K562 (cell line): ENCODE results near the gene TRAP1. TPM values are rescaled to one million over a fixed set of nuclear protein-coding genes. Genes with fewer than 3 reads are reported as not detected.

ENCODE experiments used
- BHLHE40 ChIP-seq: IDR thresholded peaks from 2 replicates; pipeline ENCODE4 v1.6.1; 2011; ENCODE audit warnings: low read length, improper control_type of control experiment
- BRCA1 ChIP-seq, 2 experiments: fragments of 450-650 bp in 1 of 2; sonication (generic) in 1 of 2; formaldehyde crosslinking in 1 of 2; IDR thresholded peaks; 2 replicates each; pipeline versions ENCODE4 v1.5.0 to v1.6.1; 2017 to 2020; ENCODE audit warnings: mild to moderate bottlenecking in 1 of 2, missing genetic modification reagents in 1 of 2
- CBX8 ChIP-seq: fragments of 200-600 bp; sonication (generic); IDR thresholded peaks from 2 replicates; pipeline ENCODE4 v1.6.1; 2012; ENCODE audit warnings: borderline replicate concordance, mixed run types, low read depth, mild to moderate bottlenecking, moderate library complexity, mixed read lengths, low read length, control low read depth, inconsistent platforms; ENCODE audit not compliant: poor library complexity, severe bottlenecking; ENCODE audit errors: extremely low read depth
- DIDO1 ChIP-seq: fragments of 450-650 bp; IDR thresholded peaks from 2 replicates; pipeline ENCODE4 v1.6.1; 2016; ENCODE audit warnings: low read depth, missing biosample characterization, missing genetic modification characterization
- DNMT1 ChIP-seq: fragments of 450-650 bp; IDR thresholded peaks from 2 replicates; pipeline ENCODE4 v1.6.1; 2016; ENCODE audit warnings: antibody characterized with exemption, mild to moderate bottlenecking
- DPF2 ChIP-seq: fragments of 450-650 bp; IDR thresholded peaks from 2 replicates; pipeline ENCODE4 v1.6.1; 2016
- FOXK2 ChIP-seq, 2 experiments: fragments of 450-650 bp; IDR thresholded peaks in 1 of 2; conservative IDR thresholded peaks in 1 of 2; 2 replicates each; pipeline ENCODE4 v1.6.1; 2016; ENCODE audit warnings: low read depth in 2 of 2, mild to moderate bottlenecking in 1 of 2
- FOXP1 ChIP-seq: sonication (generic); formaldehyde crosslinking; IDR thresholded peaks from 2 replicates; pipeline ENCODE4 v1.8.0; 2022; ENCODE audit warnings: mild to moderate bottlenecking, missing genetic modification reagents
- HIVEP1 ChIP-seq: fragments of 250-450 bp; sonication (Bioruptor Pico); IDR thresholded peaks from 2 replicates; pipeline ENCODE4 v1.4.0; 2020; ENCODE audit warnings: mild to moderate bottlenecking
- MAFF ChIP-seq: IDR thresholded peaks from 2 replicates; pipeline ENCODE4 v1.6.1; 2012; ENCODE audit warnings: low read length, improper control_type of control experiment
- PCBP1 ChIP-seq: fragments of 200-400 bp; formaldehyde crosslinking; IDR thresholded peaks from 2 replicates; pipeline ENCODE4 v1.6.1; 2018; ENCODE audit warnings: mild to moderate bottlenecking, low read depth, low read length; ENCODE audit not compliant: poor library complexity, severe bottlenecking
- RBM22 ChIP-seq: fragments of 200-400 bp; formaldehyde crosslinking; IDR thresholded peaks from 2 replicates; pipeline ENCODE4 v1.6.1; 2018; ENCODE audit warnings: low read length, low read depth; ENCODE audit not compliant: poor library complexity, severe bottlenecking
- RCOR1 ChIP-seq, 2 experiments: IDR thresholded peaks; 2 replicates each; pipeline ENCODE4 v1.6.1; 2012; ENCODE audit warnings: low read depth in 2 of 2, low read length in 2 of 2, borderline replicate concordance in 1 of 2, improper control_type of control experiment in 1 of 2
- TFAM ChIP-seq: fragments of 250-450 bp; sonication (Bioruptor Pico); conservative IDR thresholded peaks from 2 replicates; pipeline ENCODE4 v1.5.0; 2021; ENCODE audit warnings: mild to moderate bottlenecking, moderate library complexity
- TRIM28 ChIP-seq: fragments of 450-650 bp; IDR thresholded peaks from 2 replicates; pipeline ENCODE4 v1.6.1; 2017
- XRCC4 ChIP-seq: IDR thresholded peaks from one replicate; pipeline ENCODE4 v1.6.1; 2011; ENCODE audit not compliant: insufficient read depth, insufficient read length; ENCODE audit errors: extremely low read depth
- ZBED1 ChIP-seq: IDR thresholded peaks from 2 replicates; pipeline ENCODE4 v1.6.1; 2014
- ZBTB7A ChIP-seq: IDR thresholded peaks from 2 replicates; pipeline ENCODE4 v1.6.1; 2011; ENCODE audit warnings: low read depth, mild to moderate bottlenecking, low read length, moderate library complexity, borderline replicate concordance; ENCODE audit not compliant: control insufficient read depth
- ZNF24 ChIP-seq: fragments of 450-650 bp; IDR thresholded peaks from 2 replicates; pipeline ENCODE4 v1.6.1; 2016
- ZNF347 ChIP-seq: fragments of 450-650 bp; formaldehyde crosslinking; IDR thresholded peaks from 2 replicates; pipeline ENCODE4 v1.4.0; 2020; ENCODE audit warnings: low read depth, mild to moderate bottlenecking, moderate library complexity
- ZNF395 ChIP-seq: fragments of 200-800 bp; sonication (Bioruptor generic); IDR thresholded peaks from 2 replicates; pipeline ENCODE4 v1.6.1; 2017; ENCODE audit warnings: missing genetic modification characterization, missing compliant biosample characterization
- ZNF644 ChIP-seq: fragments of 200-800 bp; sonication (Bioruptor generic); IDR thresholded peaks from 2 replicates; pipeline ENCODE4 v1.6.1; 2016; ENCODE audit warnings: low read depth, missing genetic modification characterization, missing compliant biosample characterization
- ZNF655 ChIP-seq: fragments of 250-450 bp; sonication (Bioruptor Pico); IDR thresholded peaks from 2 replicates; pipeline ENCODE4 v1.5.0; 2021
- ZNF766 ChIP-seq: fragments of 200-800 bp; sonication (Bioruptor generic); conservative IDR thresholded peaks from 2 replicates; pipeline ENCODE4 v1.6.1; 2016; ENCODE audit warnings: missing genetic modification characterization, missing compliant biosample characterization
- polyA plus RNA-seq, 8 experiments: library from polyadenylated mRNA; depleted of rRNA in 4 of 8; stranded (reverse) in 5 of 8; unstranded in 3 of 8; fragments of >200 nt; fragmentation: Nextera tagmentation in 2 of 8; fragmentation: Illumina TruSeq in 1 of 8; extraction: Ambion mirVana in 2 of 8; extraction: Trizol in 1 of 8; gene quantifications; 2 replicates each; pipeline versions ENCODE4 v1.2.1 to v1.2.3, GENCODE V29; 2011 to 2014; ENCODE audit warnings: inconsistent platforms in 1 of 8, missing spikeins in 1 of 8
- total RNA-seq, 7 experiments: library from RNA; depleted of rRNA in 6 of 7; stranded (reverse); fragments of >200 nt in 6 of 7; fragmentation: Illumina TruSeq in 2 of 7; extraction: Trizol in 2 of 7; gene quantifications; 2 replicates each; pipeline versions ENCODE4 v1.2.1 to v1.2.3, GENCODE V29; 2011 to 2021; ENCODE audit warnings: low replicate concordance in 1 of 7
- TF ChIP-seq, protein P1 (sequence below): fragments of 250-450 bp; sonication (Bioruptor Pico); IDR thresholded peaks from 2 replicates; pipeline ENCODE4 v1.5.0; 2021
- TF ChIP-seq, protein P2 (sequence below): sonication (generic); formaldehyde crosslinking; IDR thresholded peaks from 2 replicates; pipeline ENCODE4 v1.8.1; 2022; ENCODE audit warnings: missing genetic modification reagents

Gene TRAP1
- total and polyA plus RNA-seq, 9 of the 15 experiments (the other 6 are each of a cell fraction or from before 2014, with no cell fraction given) = 19.1 to 436 (median 301) TPM

DNA sequence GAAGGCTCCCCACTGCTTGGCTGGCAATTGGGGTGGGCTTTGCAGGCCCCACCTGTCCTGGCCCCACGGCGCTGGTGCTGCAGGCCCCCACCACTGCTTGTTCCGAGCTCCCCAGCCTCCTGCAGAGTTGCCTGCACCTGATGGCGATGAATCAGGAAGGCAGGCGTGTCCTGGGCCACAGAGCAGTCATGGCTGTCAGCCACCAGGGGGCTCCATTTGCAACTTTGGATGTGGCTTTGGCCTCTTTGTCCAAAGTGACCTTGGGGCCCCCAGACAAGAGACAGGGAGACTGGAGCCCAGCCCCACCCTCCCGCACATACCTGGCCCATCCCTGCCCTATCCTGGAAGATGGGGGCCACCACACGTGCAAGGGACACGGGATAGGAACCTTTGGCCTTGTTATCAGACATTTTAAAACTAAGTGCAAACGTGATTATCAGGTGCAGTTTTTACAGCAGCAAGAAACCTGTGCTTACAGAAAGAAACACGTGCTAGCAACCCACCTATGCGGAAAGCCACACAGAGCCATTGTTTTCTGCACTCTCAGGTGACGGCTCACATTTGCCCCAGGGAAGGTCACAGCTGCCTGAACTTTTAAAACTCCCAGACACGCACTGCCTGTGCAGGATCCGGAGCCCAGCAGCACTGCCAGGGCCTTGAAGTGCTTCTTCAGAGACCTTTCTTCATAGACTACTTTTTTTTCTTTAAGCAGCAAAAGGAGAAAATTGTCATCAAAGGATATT is 62.9 kb downstream of the TRAP1 start, which contains the start of gene DNASE1 (continued):
- TF ChIP-seq DPF2 = no peak
- TF ChIP-seq ZNF395 (CRISPR knock-in tag) = no peak
- TF ChIP-seq BRCA1 (IDR thresholded peaks at IDR 0.05) = no peak
- no peak for TF ChIP-seq BRCA1 (CRISPR knock-in tag; IDR thresholded peaks at IDR 0.05)
- TF ChIP-seq DIDO1 (tag) = no peak
- no peak for TF ChIP-seq ZNF655 (CRISPR knock-in tag)
- no peak for TF ChIP-seq PCBP1
- TF ChIP-seq RBM22 = peak; percentile 61
- TF ChIP-seq, protein P1, sequence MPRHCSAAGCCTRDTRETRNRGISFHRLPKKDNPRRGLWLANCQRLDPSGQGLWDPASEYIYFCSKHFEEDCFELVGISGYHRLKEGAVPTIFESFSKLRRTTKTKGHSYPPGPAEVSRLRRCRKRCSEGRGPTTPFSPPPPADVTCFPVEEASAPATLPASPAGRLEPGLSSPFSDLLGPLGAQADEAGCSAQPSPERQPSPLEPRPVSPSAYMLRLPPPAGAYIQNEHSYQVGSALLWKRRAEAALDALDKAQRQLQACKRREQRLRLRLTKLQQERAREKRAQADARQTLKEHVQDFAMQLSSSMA (CRISPR knock-in tag) = no peak
- TF ChIP-seq ZNF766 (CRISPR knock-in tag) = no peak
- TF ChIP-seq ZNF644 = no peak
- peak; percentile 34; the same call in 1 of the 2 replicates for TF ChIP-seq BHLHE40
- TF ChIP-seq ZBTB7A = peak; percentile 34; the same call in 1 of the 2 replicates
- TF ChIP-seq TFAM = no peak
- no peak for TF ChIP-seq CBX8
- no peak for TF ChIP-seq FOXP1 (CRISPR knock-in tag)
- no peak for TF ChIP-seq ZNF24
- no peak for TF ChIP-seq HIVEP1
- TF ChIP-seq, protein P2, sequence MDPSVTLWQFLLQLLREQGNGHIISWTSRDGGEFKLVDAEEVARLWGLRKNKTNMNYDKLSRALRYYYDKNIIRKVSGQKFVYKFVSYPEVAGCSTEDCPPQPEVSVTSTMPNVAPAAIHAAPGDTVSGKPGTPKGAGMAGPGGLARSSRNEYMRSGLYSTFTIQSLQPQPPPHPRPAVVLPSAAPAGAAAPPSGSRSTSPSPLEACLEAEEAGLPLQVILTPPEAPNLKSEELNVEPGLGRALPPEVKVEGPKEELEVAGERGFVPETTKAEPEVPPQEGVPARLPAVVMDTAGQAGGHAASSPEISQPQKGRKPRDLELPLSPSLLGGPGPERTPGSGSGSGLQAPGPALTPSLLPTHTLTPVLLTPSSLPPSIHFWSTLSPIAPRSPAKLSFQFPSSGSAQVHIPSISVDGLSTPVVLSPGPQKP (CRISPR knock-in tag) = no peak
- TF ChIP-seq DNMT1 = no peak
- TF ChIP-seq RCOR1 (IDR thresholded peaks at IDR 0.05; ENCODE audit: borderline replicate concordance in 1 of 2, low read depth in 2 of 2, low read length in 2 of 2) = peak in 1 of 2 experiments; percentile 61; a peak in 1 of 4 replicates
- no peak for TF ChIP-seq ZBED1
- TF ChIP-seq FOXK2 (conservative IDR thresholded peaks at IDR 0.05 in 1 of 2, IDR thresholded peaks at IDR 0.05 in 1 of 2; ENCODE audit: low read depth in 2 of 2) = no peak
- no peak for TF ChIP-seq TRIM28
- TF ChIP-seq XRCC4 = no peak
- no peak for TF ChIP-seq MAFF
- no peak for TF ChIP-seq ZNF347 (CRISPR knock-in tag)
